ENCODE measurements around the gene OXER1. TPM values are rescaled to one million over a fixed set of nuclear protein-coding genes. Genes with fewer than 3 reads are reported as not detected.

OXER1 gene
- polyA plus RNA-seq, 2 of the 4 experiments (the other 2 are of a cell fraction): not detected

DNA sequence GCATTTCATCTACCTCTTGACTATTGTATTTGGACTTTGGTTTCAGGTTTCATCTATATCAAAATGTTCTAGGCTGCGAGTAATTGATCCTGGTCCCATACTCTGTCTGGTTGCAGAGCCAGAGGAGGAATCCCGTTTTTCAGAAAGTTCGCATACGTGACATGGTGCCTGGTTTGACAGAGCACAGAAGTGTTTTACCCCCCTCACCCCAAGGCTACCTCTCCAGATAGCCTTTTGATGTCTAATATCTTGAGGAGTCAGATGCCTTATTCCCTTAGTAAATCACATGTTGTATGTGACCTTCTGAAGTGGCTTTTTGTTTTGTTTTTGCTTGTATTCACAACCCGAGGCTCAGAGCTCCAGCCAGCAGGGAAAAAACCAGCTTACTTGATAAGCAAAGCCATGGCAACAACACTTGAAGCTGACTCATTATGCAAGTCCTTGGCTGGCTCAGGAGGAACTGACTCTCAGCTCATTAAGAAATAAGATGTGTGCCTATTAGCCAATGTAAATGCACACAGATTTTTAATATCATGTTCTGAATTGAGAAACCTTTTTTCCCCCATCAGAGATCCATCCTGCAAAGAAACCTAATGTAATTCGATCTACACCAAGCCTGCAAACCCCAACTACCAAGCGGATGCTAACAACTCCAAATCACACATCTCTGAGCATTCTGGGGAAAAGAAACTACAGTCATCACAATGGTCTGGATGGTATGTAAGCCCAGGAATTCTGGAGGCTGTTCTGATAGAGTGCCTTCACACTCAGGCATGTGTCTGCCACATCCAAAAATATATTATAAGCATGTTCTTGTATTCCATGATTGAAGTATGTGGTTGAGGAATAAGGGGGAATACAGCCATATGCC is 41.4 kb downstream of the OXER1 start:
- DNase-seq (ENCODE audit: low read depth in 1 of 2, low spot score in 1 of 2): peak in 1 of 2 experiments; percentile 42
- ChIA-PET POLR2A (no interaction called here), CTCF (no interaction called here)
- Histone ChIP-seq H3K27ac (no peak overlapping the region), H3K4me1 (no peaks in the 10 kb centered on the region), H3K9me3 (no peaks in the 10 kb centered on the region), H3K4me3 (no peak overlapping the region), H3K4me2 (no peak overlapping the region)
- WGBS (ENCODE audit: missing lambda C conversion rate): 69% methylated on average over 7 of the region's 7 CpGs
- FAIRE-seq: no peak
- TF ChIP-seq CBX2 (IDR thresholded peaks at IDR 0.05; ENCODE audit: borderline replicate concordance, low read depth) (no peak), GATA3 (IDR thresholded peaks at IDR 0.05; ENCODE audit: borderline replicate concordance) (no peak), HOXA7 (CRISPR knock-in tag; IDR thresholded peaks at IDR 0.05) (no peak), NPAS2 (CRISPR knock-in tag; IDR thresholded peaks at IDR 0.05; ENCODE audit: borderline replicate concordance) (no peak), KDM5A (IDR thresholded peaks at IDR 0.05) (no peak), ESRRA (IDR thresholded peaks at IDR 0.05; ENCODE audit: borderline replicate concordance, low read length) (no peak), ZC3H11A (IDR thresholded peaks at IDR 0.05) (no peak), ZNF302 (CRISPR knock-in tag; IDR thresholded peaks at IDR 0.05) (no peak), CTCF (IDR thresholded peaks at IDR 0.05) (no peak), EHMT2 (IDR thresholded peaks at IDR 0.05; ENCODE audit: low read depth) (no peak), RFX5 (IDR thresholded peaks at IDR 0.05) (no peak), CBX8 (IDR thresholded peaks at IDR 0.05) (no peak), FOSB (CRISPR knock-in tag; IDR thresholded peaks at IDR 0.05) (no peak), HES2 (IDR thresholded peaks at IDR 0.05) (no peak)
- TF ChIP-seq, protein P1, sequence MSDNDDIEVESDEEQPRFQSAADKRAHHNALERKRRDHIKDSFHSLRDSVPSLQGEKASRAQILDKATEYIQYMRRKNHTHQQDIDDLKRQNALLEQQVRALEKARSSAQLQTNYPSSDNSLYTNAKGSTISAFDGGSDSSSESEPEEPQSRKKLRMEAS (IDR thresholded peaks at IDR 0.05): no peak
- TF ChIP-seq, protein P2, sequence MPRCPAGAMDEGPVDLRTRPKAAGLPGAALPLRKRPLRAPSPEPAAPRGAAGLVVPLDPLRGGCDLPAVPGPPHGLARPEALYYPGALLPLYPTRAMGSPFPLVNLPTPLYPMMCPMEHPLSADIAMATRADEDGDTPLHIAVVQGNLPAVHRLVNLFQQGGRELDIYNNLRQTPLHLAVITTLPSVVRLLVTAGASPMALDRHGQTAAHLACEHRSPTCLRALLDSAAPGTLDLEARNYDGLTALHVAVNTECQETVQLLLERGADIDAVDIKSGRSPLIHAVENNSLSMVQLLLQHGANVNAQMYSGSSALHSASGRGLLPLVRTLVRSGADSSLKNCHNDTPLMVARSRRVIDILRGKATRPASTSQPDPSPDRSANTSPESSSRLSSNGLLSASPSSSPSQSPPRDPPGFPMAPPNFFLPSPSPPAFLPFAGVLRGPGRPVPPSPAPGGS (IDR thresholded peaks at IDR 0.05): no peak
- ATAC-seq: peak; percentile 41 to 44; a peak in 3 of 6 replicates

DNA sequence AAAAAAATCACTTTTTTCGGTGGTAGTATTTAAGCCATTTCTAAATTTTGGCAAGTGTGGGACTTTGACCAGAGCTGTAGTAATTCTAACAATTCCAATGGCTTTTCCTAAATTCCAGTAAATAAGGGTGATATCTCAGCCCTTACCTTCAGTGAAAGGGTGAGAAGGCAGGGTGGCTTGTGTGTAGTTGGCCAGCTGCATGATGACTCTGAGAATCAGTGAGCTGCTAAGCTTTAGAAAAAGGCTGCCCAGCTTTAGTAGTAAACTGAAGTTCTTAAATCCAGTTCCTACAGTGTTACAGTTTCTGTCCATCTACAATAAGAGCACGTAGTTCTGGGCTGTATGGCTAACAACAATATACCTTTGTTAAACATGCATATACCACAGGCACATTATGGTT is 42.0 kb downstream of the OXER1 start:
- WGBS (ENCODE audit: missing lambda C conversion rate): 89% methylated on average over 2 of the region's 2 CpGs
- no peak overlapping the region for H3K27ac ChIP-seq
- no peak overlapping the region for H3K4me3 ChIP-seq
- FAIRE-seq (no peak), ATAC-seq (0 out of 6 replicates have a peak, but pooled peaks of 1 of the 2 experiments have one; percentile 22), DNase-seq (ENCODE audit: low read depth in 1 of 2, low spot score in 1 of 2) (no peak)
- ChIA-PET CTCF (no interaction called here), POLR2A (no interaction called here)
- H3K4me1 ChIP-seq: no peaks in the 10 kb centered on the region
- H3K9me3 ChIP-seq: no peaks in the 10 kb centered on the region
- H3K4me2 ChIP-seq: no peak overlapping the region
- TF ChIP-seq REST (IDR thresholded peaks at IDR 0.05) (no peak), CHD2 (IDR thresholded peaks at IDR 0.05; ENCODE audit: low read length, partially characterized antibody) (no peak), FOSL2 (IDR thresholded peaks at IDR 0.05) (no peak), FOSL2 (CRISPR knock-in tag; IDR thresholded peaks at IDR 0.05) (no peak), HOXB5 (CRISPR knock-in tag; IDR thresholded peaks at IDR 0.05) (no peak), HOXA7 (CRISPR knock-in tag; IDR thresholded peaks at IDR 0.05) (no peak), ATOH8 (CRISPR knock-in tag; IDR thresholded peaks at IDR 0.05; ENCODE audit: low read depth) (no peak), ESRRA (IDR thresholded peaks at IDR 0.05; ENCODE audit: borderline replicate concordance, low read length) (no peak), POLR2AphosphoS2 (conservative IDR thresholded peaks at IDR 0.05; ENCODE audit: low read length) (no peak), RCOR1 (IDR thresholded peaks at IDR 0.05; ENCODE audit: low read depth, low read length) (no peak), RARB (CRISPR knock-in tag; IDR thresholded peaks at IDR 0.05) (no peak), EP300 (IDR thresholded peaks at IDR 0.05) (no peak), SMC3 (IDR thresholded peaks at IDR 0.05) (no peak)
- TF ChIP-seq, protein P3, sequence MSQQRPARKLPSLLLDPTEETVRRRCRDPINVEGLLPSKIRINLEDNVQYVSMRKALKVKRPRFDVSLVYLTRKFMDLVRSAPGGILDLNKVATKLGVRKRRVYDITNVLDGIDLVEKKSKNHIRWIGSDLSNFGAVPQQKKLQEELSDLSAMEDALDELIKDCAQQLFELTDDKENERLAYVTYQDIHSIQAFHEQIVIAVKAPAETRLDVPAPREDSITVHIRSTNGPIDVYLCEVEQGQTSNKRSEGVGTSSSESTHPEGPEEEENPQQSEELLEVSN (IDR thresholded peaks at IDR 0.05; ENCODE audit: borderline replicate concordance, low read depth): no peak
